Tibial nerve (tissue), 4 donors: ENCODE data around the gene SNCAIP. TPM values are rescaled to one million over a fixed set of nuclear protein-coding genes. Genes with fewer than 3 reads are reported as not detected.

Experiments
- DNase-seq, 2 donors: peaks; one replicate each; pipeline ENCODE4 v3.0.0-alpha.2; 2019; ENCODE audit warnings: low spot score in 2 of 2
- H3K27ac ChIP-seq, 4 donors: fragments of 200-600 bp; sonication (generic) in 3 of 4; one replicate each; pipeline ENCODE4 v1.5.1; 2017 to 2019; ENCODE audit warnings: mild to moderate bottlenecking in 1 of 4
- H3K27me3 ChIP-seq, 2 donors: fragments of 200-600 bp; sonication (generic) in 1 of 2; one replicate each; pipeline versions ENCODE4 v1.5.1 to v1.6.0; 2017 to 2019
- H3K36me3 ChIP-seq, 3 donors: fragments of 200-600 bp; sonication (generic); one replicate each; pipeline ENCODE4 v1.5.1; 2018 to 2019
- H3K4me1 ChIP-seq, 4 donors: fragments of 200-600 bp; sonication (generic) in 3 of 4; one replicate each; pipeline ENCODE4 v1.5.1; 2017 to 2019
- H3K4me3 ChIP-seq, 4 donors: fragments of 200-600 bp; sonication (generic) in 3 of 4; one replicate each; pipeline ENCODE4 v1.5.1; 2017 to 2019; ENCODE audit warnings: mild to moderate bottlenecking in 1 of 4, moderate library complexity in 1 of 4
- H3K9me3 ChIP-seq, 4 donors: fragments of 200-600 bp; sonication (generic) in 3 of 4; one replicate each; pipeline ENCODE4 v1.5.1; 2017 to 2019
- EP300 ChIP-seq, 2 donors: sonication (generic); formaldehyde crosslinking; IDR thresholded peaks; one replicate each; pipeline ENCODE4 v1.6.1; 2017; ENCODE audit warnings: antibody characterized with exemption in 2 of 2, mild to moderate bottlenecking in 1 of 2
- POLR2A ChIP-seq, 2 donors: fragments of 450-650 bp; IDR thresholded peaks; one replicate each; pipeline ENCODE4 v1.6.1; 2017; ENCODE audit warnings: antibody characterized with exemption in 2 of 2, mild to moderate bottlenecking in 2 of 2, moderate library complexity in 2 of 2
- WGBS, 2 donors: methylation state at CpG; one replicate each; pipeline ENCODE4 v1.1.5; 2018; 5-methylcytosine and 5-hydroxymethylcytosine counted together
- total RNA-seq, 4 donors: library from RNA; depleted of rRNA; stranded (reverse); fragments of >200 nt; gene quantifications; one replicate each; pipeline ENCODE4 v1.1.0, GENCODE V29; 2016
- TF ChIP-seq, protein P1 (sequence below), 5 experiments: fragments of 200-600 bp in 3 of 5; fragments of 450-650 bp in 2 of 5; sonication (generic) in 3 of 5; IDR thresholded peaks; one replicate each; pipeline ENCODE4 v1.5.1; 2016 to 2019; ENCODE audit warnings: antibody characterized with exemption in 5 of 5, mild to moderate bottlenecking in 3 of 5, moderate library complexity in 2 of 5

SNCAIP gene
- total RNA-seq, 4 donors from 2014 or later, result 4.6 to 18.6 (median 6.4) TPM

DNA sequence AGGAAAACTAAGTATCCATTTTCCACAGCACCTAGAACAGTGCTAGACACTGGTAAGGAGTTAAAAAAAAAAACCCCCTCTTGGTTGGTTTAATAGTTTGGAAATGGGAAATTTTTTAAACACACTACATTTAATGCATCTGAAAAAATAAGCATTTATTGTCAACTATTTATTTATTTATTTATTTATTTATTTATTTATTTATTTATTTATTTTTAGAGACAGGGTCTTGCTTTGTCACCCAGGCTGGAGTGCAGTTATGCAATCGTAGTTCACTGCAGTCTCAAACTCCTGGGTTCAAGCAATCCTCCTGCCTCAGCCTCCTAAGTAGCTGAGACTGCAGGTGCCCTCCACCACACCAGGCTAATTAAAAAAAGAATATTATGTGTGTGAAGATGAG lies 51.6 kb downstream of the SNCAIP start:
- Histone ChIP-seq H3K4me1 (no peaks in the 10 kb centered on the region), H3K36me3 (no peaks in the 10 kb centered on the region), H3K27ac (no peak overlapping the region), H3K9me3 (no peaks in the 10 kb centered on the region), H3K4me3 (no peak overlapping the region), H3K27me3 (no peaks in the 10 kb centered on the region)
- TF ChIP-seq, protein P1, sequence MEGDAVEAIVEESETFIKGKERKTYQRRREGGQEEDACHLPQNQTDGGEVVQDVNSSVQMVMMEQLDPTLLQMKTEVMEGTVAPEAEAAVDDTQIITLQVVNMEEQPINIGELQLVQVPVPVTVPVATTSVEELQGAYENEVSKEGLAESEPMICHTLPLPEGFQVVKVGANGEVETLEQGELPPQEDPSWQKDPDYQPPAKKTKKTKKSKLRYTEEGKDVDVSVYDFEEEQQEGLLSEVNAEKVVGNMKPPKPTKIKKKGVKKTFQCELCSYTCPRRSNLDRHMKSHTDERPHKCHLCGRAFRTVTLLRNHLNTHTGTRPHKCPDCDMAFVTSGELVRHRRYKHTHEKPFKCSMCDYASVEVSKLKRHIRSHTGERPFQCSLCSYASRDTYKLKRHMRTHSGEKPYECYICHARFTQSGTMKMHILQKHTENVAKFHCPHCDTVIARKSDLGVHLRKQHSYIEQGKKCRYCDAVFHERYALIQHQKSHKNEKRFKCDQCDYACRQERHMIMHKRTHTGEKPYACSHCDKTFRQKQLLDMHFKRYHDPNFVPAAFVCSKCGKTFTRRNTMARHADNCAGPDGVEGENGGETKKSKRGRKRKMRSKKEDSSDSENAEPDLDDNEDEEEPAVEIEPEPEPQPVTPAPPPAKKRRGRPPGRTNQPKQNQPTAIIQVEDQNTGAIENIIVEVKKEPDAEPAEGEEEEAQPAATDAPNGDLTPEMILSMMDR (IDR thresholded peaks at IDR 0.05), result no peak
- TF ChIP-seq POLR2A (IDR thresholded peaks at IDR 0.05) (no peak), EP300 (IDR thresholded peaks at IDR 0.05) (no peak)
- 93 to 97% methylated on average over 1 of the region's 1 CpG for WGBS, 2 donors
- no peak for DNase-seq

DNA sequence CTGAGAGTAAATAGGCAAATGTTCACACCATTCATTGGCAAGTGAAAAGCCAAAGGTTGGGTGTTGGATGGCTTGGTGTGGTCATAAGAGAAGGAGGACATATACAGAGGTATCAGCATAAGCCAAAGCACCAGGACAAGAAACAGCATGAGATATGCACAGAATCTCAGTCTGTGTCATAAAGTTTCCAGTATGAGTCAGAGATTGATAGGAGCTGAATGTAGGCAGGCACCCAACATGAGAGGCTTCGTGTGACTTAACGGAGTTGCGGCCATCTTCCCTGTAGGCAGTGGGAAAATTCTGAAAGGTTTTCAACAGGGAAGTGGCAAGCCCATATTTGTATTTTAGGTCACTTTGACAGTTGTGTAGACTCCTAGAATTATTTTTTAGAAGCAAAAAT lies 54.5 kb downstream of the SNCAIP start:
- DNase-seq, result no peak
- TF ChIP-seq EP300 (IDR thresholded peaks at IDR 0.05) (no peak), POLR2A (IDR thresholded peaks at IDR 0.05) (no peak)
- TF ChIP-seq, protein P1 (IDR thresholded peaks at IDR 0.05), result no peak
- WGBS, 2 donors, result 93 to 96% methylated on average over 3 of the region's 3 CpGs
- Histone ChIP-seq H3K27ac (no peak overlapping the region), H3K27me3 (no peaks in the 10 kb centered on the region), H3K4me1 (no peaks in the 10 kb centered on the region), H3K9me3 (no peaks in the 10 kb centered on the region), H3K4me3 (no peak overlapping the region), H3K36me3 (no peaks in the 10 kb centered on the region)

DNA sequence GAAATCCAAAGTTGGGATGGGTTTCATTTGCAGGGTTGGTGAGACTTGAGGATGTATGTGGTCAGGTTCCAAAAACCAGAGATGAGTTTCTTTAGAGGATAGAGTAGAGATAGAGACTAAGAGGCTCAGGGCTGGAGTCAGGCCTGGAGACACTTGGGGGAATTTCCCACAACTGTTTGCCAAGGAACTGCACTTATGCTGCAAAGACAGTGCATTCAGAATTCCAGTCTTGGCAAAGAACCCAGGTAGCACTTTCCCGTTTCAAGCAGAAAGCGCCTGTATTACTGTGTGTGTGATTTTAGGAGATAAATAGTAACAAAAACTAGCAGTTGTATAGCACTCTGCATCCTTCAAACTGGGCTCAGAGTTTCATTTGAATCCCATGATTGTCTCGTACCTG lies 55.4 kb downstream of the SNCAIP start:
- H3K27ac ChIP-seq, result no peak overlapping the region
- H3K4me1 ChIP-seq, result no peaks in the 10 kb centered on the region
- H3K4me3 ChIP-seq, result no peak overlapping the region
- whole genome bisulfite sequencing, 2 donors, result 72 to 75% methylated on average over 3 of the region's 3 CpGs
- no peaks in the 10 kb centered on the region for H3K36me3 ChIP-seq
- no peaks in the 10 kb centered on the region for H3K27me3 ChIP-seq
- no peaks in the 10 kb centered on the region for H3K9me3 ChIP-seq
- DNase-seq, result no peak
- TF ChIP-seq, protein P1 (IDR thresholded peaks at IDR 0.05), result no peak
- TF ChIP-seq POLR2A (IDR thresholded peaks at IDR 0.05), result no peak
- TF ChIP-seq EP300 (IDR thresholded peaks at IDR 0.05), result no peak

DNA sequence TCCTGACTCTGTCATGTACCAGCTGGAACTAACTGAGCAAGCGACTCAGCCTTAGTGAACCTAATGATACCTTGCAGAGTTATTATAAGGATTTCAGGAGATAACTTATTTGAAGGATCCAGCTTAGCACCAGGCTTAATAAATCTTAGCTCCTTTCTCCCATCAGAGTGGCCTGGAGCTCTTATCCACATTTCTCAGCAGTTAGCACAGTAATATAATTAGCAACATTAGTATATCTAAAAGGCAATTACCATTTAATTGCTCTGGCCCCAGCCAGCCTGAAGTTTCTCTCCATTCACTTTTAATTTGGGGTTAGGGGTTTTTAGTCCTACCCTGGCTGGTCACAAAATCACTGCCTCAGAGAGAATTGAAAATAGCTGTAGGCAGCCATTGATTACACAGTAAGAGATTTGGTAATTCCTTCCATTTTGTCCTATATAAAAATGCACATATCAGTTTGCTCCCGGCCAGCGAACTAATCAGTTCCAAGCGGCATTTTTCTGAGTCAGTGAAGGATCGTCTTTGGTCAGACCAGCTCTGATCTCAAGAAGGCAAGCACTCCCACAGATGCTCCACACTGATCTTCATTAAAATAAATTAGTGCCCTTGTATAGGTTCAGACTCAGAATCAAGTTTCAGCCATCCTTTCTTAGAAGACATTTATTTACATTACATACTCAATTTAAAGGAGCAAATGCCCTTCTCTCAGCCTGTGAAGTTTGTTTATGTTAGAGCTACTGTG lies 56.6 kb downstream of the SNCAIP start:
- Histone ChIP-seq H3K27me3 (no peaks in the 10 kb centered on the region), H3K4me3 (no peak overlapping the region), H3K4me1 (no peaks in the 10 kb centered on the region), H3K36me3 (no peaks in the 10 kb centered on the region), H3K27ac (no peak overlapping the region), H3K9me3 (no peaks in the 10 kb centered on the region)
- no peak for TF ChIP-seq POLR2A (IDR thresholded peaks at IDR 0.05)
- no peak for TF ChIP-seq EP300 (IDR thresholded peaks at IDR 0.05)
- TF ChIP-seq, protein P1 (IDR thresholded peaks at IDR 0.05), result no peak
- DNase-seq, result no peak
- WGBS, 2 donors, result 78 to 87% methylated on average over 5 of the region's 5 CpGs

DNA sequence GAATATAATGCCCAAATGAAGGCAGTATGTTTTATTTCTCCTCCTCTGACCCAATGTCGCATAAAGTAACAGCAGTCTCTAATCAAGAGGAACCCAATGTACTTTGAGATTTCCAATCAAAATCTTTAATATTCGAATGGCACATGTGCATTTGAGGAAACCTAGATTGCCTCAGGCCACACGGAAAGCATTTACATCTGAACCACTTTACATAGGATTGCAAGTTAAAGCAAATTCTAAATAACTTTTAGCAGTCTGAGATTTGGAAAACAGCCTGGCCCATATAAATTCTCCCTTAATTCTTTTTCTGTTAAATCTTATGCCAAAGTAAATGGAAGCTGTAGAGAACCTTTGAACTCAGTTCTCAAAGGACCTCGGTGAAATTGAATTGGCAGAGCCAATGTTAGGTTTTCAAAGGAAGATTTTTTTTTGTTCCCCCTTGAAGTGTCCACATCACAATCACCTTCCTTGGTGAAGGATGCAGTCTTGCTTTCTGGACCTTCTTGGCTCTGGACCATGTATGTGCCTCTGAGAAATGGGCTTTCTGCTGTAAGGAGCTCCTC lies 57.3 kb downstream of the SNCAIP start:
- TF ChIP-seq EP300 (IDR thresholded peaks at IDR 0.05) (no peak), POLR2A (IDR thresholded peaks at IDR 0.05) (no peak)
- TF ChIP-seq, protein P1 (IDR thresholded peaks at IDR 0.05), result no peak
- no peak for DNase-seq
- no peaks in the 10 kb centered on the region for H3K36me3 ChIP-seq
- no peak overlapping the region for H3K27ac ChIP-seq
- no peaks in the 10 kb centered on the region for H3K4me1 ChIP-seq
- 52 to 66% methylated on average over 4 of the region's 4 CpGs for whole genome bisulfite sequencing, 2 donors
- H3K27me3 ChIP-seq, result no peaks in the 10 kb centered on the region
- H3K4me3 ChIP-seq, result no peak overlapping the region
- H3K9me3 ChIP-seq, result no peaks in the 10 kb centered on the region
